SK-N-SH treated with all-trans-retinoic acid at 6 μM for 48 hours (cell line): ENCODE measurements around the gene ALLC.

Experiments
- ATAC-seq: fragments of 200-7000 bp; cut with Tn5 transposase; 3 replicates; pipeline ENCODE4 v1.9.1; 2020; ENCODE audit warnings: mild to moderate bottlenecking, moderate library complexity
- ARNTL ChIP-seq: fragments of 450-650 bp; formaldehyde crosslinking; IDR thresholded peaks from 2 replicates; pipeline ENCODE4 v1.5.0; 2020; ENCODE audit warnings: low read depth, mild to moderate bottlenecking, moderate library complexity, borderline replicate concordance
- BACH2 ChIP-seq: fragments of 250-450 bp; sonication (Bioruptor Pico); IDR thresholded peaks from 2 replicates; pipeline ENCODE4 v1.9.0; 2021; ENCODE audit warnings: mild to moderate bottlenecking, borderline replicate concordance
- CREB5 ChIP-seq: fragments of 250-450 bp; sonication (Bioruptor Pico); IDR thresholded peaks from 2 replicates; pipeline ENCODE4 v1.5.1; 2020; ENCODE audit warnings: low read depth, mild to moderate bottlenecking, moderate library complexity
- CSDC2 ChIP-seq: fragments of 250-450 bp; sonication (Bioruptor Pico); IDR thresholded peaks from 2 replicates; pipeline ENCODE4 v1.5.0; 2020; ENCODE audit warnings: mild to moderate bottlenecking, moderate library complexity
- CSRNP3 ChIP-seq: fragments of 250-450 bp; sonication (Bioruptor Pico); IDR thresholded peaks from 2 replicates; pipeline ENCODE4 v1.5.1; 2021; ENCODE audit warnings: mild to moderate bottlenecking, moderate library complexity
- ESRRG ChIP-seq: fragments of 250-450 bp; sonication (Bioruptor Pico); IDR thresholded peaks from 2 replicates; pipeline ENCODE4 v1.6.1; 2021; ENCODE audit warnings: mild to moderate bottlenecking
- GLIS3 ChIP-seq: fragments of 250-450 bp; sonication (Bioruptor Pico); IDR thresholded peaks from 2 replicates; pipeline ENCODE4 v1.5.0; 2020; ENCODE audit warnings: mild to moderate bottlenecking, moderate library complexity
- ISL1 ChIP-seq: fragments of 250-450 bp; sonication (Bioruptor Pico); IDR thresholded peaks from 2 replicates; pipeline ENCODE4 v2.1.2; 2022; ENCODE audit warnings: mild to moderate bottlenecking, moderate library complexity
- OSR1 ChIP-seq: fragments of 250-450 bp; sonication (Bioruptor Pico); IDR thresholded peaks from 2 replicates; pipeline ENCODE4 v1.8.0; 2022; ENCODE audit warnings: moderate library complexity, mild to moderate bottlenecking, inconsistent platforms
- PATZ1 ChIP-seq: fragments of 250-450 bp; sonication (Bioruptor Pico); IDR thresholded peaks from 2 replicates; pipeline ENCODE4 v1.8.0; 2020; ENCODE audit warnings: mild to moderate bottlenecking, moderate library complexity, borderline replicate concordance
- POU6F1 ChIP-seq: fragments of 250-450 bp; sonication (Bioruptor Pico); IDR thresholded peaks from 2 replicates; pipeline ENCODE4 v1.8.0; 2021; ENCODE audit warnings: low read depth, mild to moderate bottlenecking, moderate library complexity, borderline replicate concordance
- PPARA ChIP-seq: fragments of 250-450 bp; sonication (Bioruptor Pico); IDR thresholded peaks from 2 replicates; pipeline ENCODE4 v1.5.0; 2020; ENCODE audit warnings: mild to moderate bottlenecking, borderline replicate concordance
- SNAI2 ChIP-seq: fragments of 250-450 bp; sonication (Bioruptor Pico); IDR thresholded peaks from 2 replicates; pipeline ENCODE4 v1.5.0; 2020; ENCODE audit warnings: mild to moderate bottlenecking, moderate library complexity
- TCF4 ChIP-seq: fragments of 250-450 bp; sonication (Bioruptor Pico); IDR thresholded peaks from 2 replicates; pipeline ENCODE4 v1.8.0; 2021; ENCODE audit warnings: mild to moderate bottlenecking, moderate library complexity, borderline replicate concordance
- TOX ChIP-seq: fragments of 250-450 bp; sonication (Bioruptor Pico); IDR thresholded peaks from 2 replicates; pipeline ENCODE4 v1.8.0; 2021; ENCODE audit warnings: mild to moderate bottlenecking, moderate library complexity, borderline replicate concordance
- TSHZ2 ChIP-seq: fragments of 250-450 bp; sonication (Bioruptor Pico); IDR thresholded peaks from 2 replicates; pipeline ENCODE4 v1.5.0; 2020; ENCODE audit warnings: mild to moderate bottlenecking, moderate library complexity
- ZC3H10 ChIP-seq: fragments of 250-450 bp; sonication (Bioruptor Pico); IDR thresholded peaks from 2 replicates; pipeline ENCODE4 v1.5.1; 2021; ENCODE audit warnings: mild to moderate bottlenecking, moderate library complexity
- ZFP3 ChIP-seq: fragments of 250-450 bp; sonication (Bioruptor Pico); IDR thresholded peaks from 2 replicates; pipeline ENCODE4 v1.5.0; 2020; ENCODE audit warnings: mild to moderate bottlenecking, moderate library complexity
- ZFP30 ChIP-seq: fragments of 450-650 bp; formaldehyde crosslinking; IDR thresholded peaks from 2 replicates; pipeline ENCODE4 v1.5.0; 2022; ENCODE audit warnings: mild to moderate bottlenecking, moderate library complexity
- ZNF565 ChIP-seq: fragments of 450-650 bp; formaldehyde crosslinking; conservative IDR thresholded peaks from 2 replicates; pipeline ENCODE4 v1.5.0; 2020; ENCODE audit warnings: low read depth, mild to moderate bottlenecking, moderate library complexity
- ZNF70 ChIP-seq: fragments of 450-650 bp; formaldehyde crosslinking; IDR thresholded peaks from 2 replicates; pipeline ENCODE4 v1.5.0; 2020; ENCODE audit warnings: mild to moderate bottlenecking, moderate library complexity
- ZNF8 ChIP-seq: fragments of 450-650 bp; formaldehyde crosslinking; IDR thresholded peaks from 2 replicates; pipeline ENCODE4 v1.5.0; 2020; ENCODE audit warnings: mild to moderate bottlenecking, moderate library complexity

Gene ALLC

GRCh38 chr2:3725002-3725401, 67.0 kb downstream of the ALLC start:
- no peak for TF ChIP-seq CSRNP3 (CRISPR knock-in tag)
- TF ChIP-seq OSR1 (CRISPR knock-in tag): no peak
- no peak for TF ChIP-seq ZFP30 (CRISPR knock-in tag)
- no peak for TF ChIP-seq BACH2
- TF ChIP-seq ZNF70 (CRISPR knock-in tag): no peak
- ATAC-seq: no peak

- no peak for TF ChIP-seq ZNF565
- TF ChIP-seq ZC3H10 (CRISPR knock-in tag): no peak
- TF ChIP-seq OSR1 (CRISPR knock-in tag): no peak
- TF ChIP-seq GLIS3 (CRISPR knock-in tag): no peak
- no peak for TF ChIP-seq TSHZ2 (CRISPR knock-in tag)
- TF ChIP-seq ZFP3: no peak
- no peak for TF ChIP-seq SNAI2 (CRISPR knock-in tag)
- no peak for TF ChIP-seq ZFP30 (CRISPR knock-in tag)
- no peak for TF ChIP-seq CSRNP3 (CRISPR knock-in tag)
- no peak for TF ChIP-seq BACH2
- TF ChIP-seq CSDC2: no peak
- TF ChIP-seq TCF4 (CRISPR knock-in tag): no peak
- TF ChIP-seq CREB5: no peak
- no peak for TF ChIP-seq PPARA
- TF ChIP-seq ESRRG: no peak
- no peak for TF ChIP-seq POU6F1 (CRISPR knock-in tag)
- TF ChIP-seq ARNTL (CRISPR knock-in tag): no peak
- TF ChIP-seq ISL1 (CRISPR knock-in tag): no peak
- TF ChIP-seq, all 23 proteins: peak for 0
- no peak for ATAC-seq
These were observed 67.7 kb downstream of the ALLC start for GRCh38 chr2:3725458-3726250.

- ATAC-seq: no peak
- TF ChIP-seq OSR1 (CRISPR knock-in tag) (no peak), ARNTL (CRISPR knock-in tag) (no peak), ZFP3 (no peak), CREB5 (no peak), ZC3H10 (CRISPR knock-in tag) (no peak), ZFP30 (CRISPR knock-in tag) (no peak), TCF4 (CRISPR knock-in tag) (no peak), TOX (CRISPR knock-in tag) (no peak), POU6F1 (CRISPR knock-in tag) (no peak), ESRRG (no peak), ZNF565 (no peak), GLIS3 (CRISPR knock-in tag) (no peak), BACH2 (no peak), PATZ1 (CRISPR knock-in tag) (no peak), CSDC2 (no peak), SNAI2 (CRISPR knock-in tag) (no peak), ISL1 (CRISPR knock-in tag) (no peak), PPARA (no peak), ZNF8 (CRISPR knock-in tag) (no peak)
These were observed 68.5 kb downstream of the ALLC start for GRCh38 chr2:3726511-3726910.
